SK-N-SH (cell line): ENCODE results near the gene STAT6. TPM values are rescaled to one million over a fixed set of nuclear protein-coding genes. Genes with fewer than 3 reads are reported as not detected.

ENCODE experiments used
- CTCF ChIA-PET: fragments of 300-600, 350-600 bp; formaldehyde crosslinking; extraction: SDS; loops from one replicate; lab custom pipeline; 2021; lab: Yijun Ruan, JAX
- POLR2A ChIA-PET: fragments of 350-600 bp; sonication (Branson Sonifier 250); formaldehyde crosslinking; extraction: SDS; loops from one replicate; lab custom pipeline; 2020; ENCODE audit warnings: antibody characterized with exemption, inconsistent platforms; lab: Yijun Ruan, JAX
- DNase-seq: peaks from one replicate; pipeline ENCODE4 v3.0.0; 2012
- H2AFZ ChIP-seq: fragments of 200-600 bp; sonication (generic); 2 replicates; pipeline ENCODE4 v1.8.1; 2016; ENCODE audit warnings: antibody characterized with exemption, mild to moderate bottlenecking, low read depth
- H3F3A ChIP-seq: fragments of 200-600 bp; sonication (generic); replicated peaks from 2 replicates; pipeline ENCODE3; 2016; ENCODE audit warnings: antibody characterized with exemption, mild to moderate bottlenecking; ENCODE audit not compliant: insufficient read depth
- H3K27ac ChIP-seq, 2 experiments: fragments of 200-500 bp in 1 of 2; fragments of 200-600 bp in 1 of 2; sonication (Bioruptor generic) in 1 of 2; sonication (generic), shearing (Covaris generic) in 1 of 2; 2 replicates each; pipeline versions ENCODE4 v1.5.1 to v1.6.1; 2014 to 2016; ENCODE audit warnings: low read depth in 2 of 2, inconsistent platforms in 1 of 2, low read length in 1 of 2, mild to moderate bottlenecking in 1 of 2, mixed read lengths in 1 of 2
- H3K27me3 ChIP-seq: fragments of 200-600 bp; sonication (generic), shearing (Covaris generic); 2 replicates; pipeline ENCODE4 v1.6.1; 2016; ENCODE audit warnings: mixed run types; ENCODE audit not compliant: insufficient read depth
- H3K36me3 ChIP-seq, 2 experiments: fragments of 200-500 bp in 1 of 2; fragments of 200-600 bp in 1 of 2; sonication (Bioruptor generic) in 1 of 2; sonication (generic) in 1 of 2; replicated peaks in 1 of 2; 2 replicates each; pipeline versions ENCODE3 to v1.5.1; 2014 to 2016; ENCODE audit warnings: low read length in 1 of 2, mild to moderate bottlenecking in 1 of 2; ENCODE audit not compliant: insufficient read depth in 2 of 2, control insufficient read depth in 1 of 2
- H3K4me1 ChIP-seq, 2 experiments: fragments of 200-500 bp in 1 of 2; fragments of 200-600 bp in 1 of 2; sonication (Bioruptor generic) in 1 of 2; sonication (generic), shearing (Covaris generic) in 1 of 2; 2 replicates each; pipeline versions ENCODE4 v1.5.1 to v1.6.1; 2014 to 2016; ENCODE audit warnings: low read depth in 1 of 2, low read length in 1 of 2, mixed run types in 1 of 2; ENCODE audit not compliant: insufficient read depth in 2 of 2, control insufficient read depth in 1 of 2
- H3K4me2 ChIP-seq: fragments of 200-600 bp; sonication (generic), shearing (Covaris generic); 2 replicates; pipeline ENCODE4 v1.6.1; 2017; ENCODE audit warnings: mixed run types
- H3K4me3 ChIP-seq, 2 experiments: fragments of 200-500 bp in 1 of 2; fragments of 200-600 bp in 1 of 2; sonication (Bioruptor generic) in 1 of 2; sonication (generic), shearing (Covaris generic) in 1 of 2; 2 replicates each; pipeline versions ENCODE4 v1.5.1 to v1.8.1; 2014 to 2016; ENCODE audit warnings: low read depth in 2 of 2, inconsistent platforms in 1 of 2, low read length in 1 of 2, mild to moderate bottlenecking in 1 of 2, mixed read lengths in 1 of 2, moderate library complexity in 1 of 2
- H3K79me2 ChIP-seq: fragments of 200-600 bp; sonication (generic); 2 replicates; pipeline ENCODE4 v1.8.1; 2017; ENCODE audit warnings: mild to moderate bottlenecking; ENCODE audit not compliant: insufficient read depth
- H3K9ac ChIP-seq: fragments of 200-600 bp; sonication (generic); 2 replicates; pipeline ENCODE4 v1.6.1; 2017; ENCODE audit warnings: mixed run types
- H3K9me2 ChIP-seq: fragments of 200-600 bp; sonication (generic); 2 replicates; pipeline ENCODE4 v1.6.1; 2017; ENCODE audit warnings: mixed run types
- H3K9me3 ChIP-seq: fragments of 200-600 bp; sonication (generic); 2 replicates; pipeline ENCODE4 v1.6.1; 2017; ENCODE audit warnings: mixed run types, mild to moderate bottlenecking, moderate library complexity
- H4K20me1 ChIP-seq: fragments of 200-600 bp; sonication (generic); 2 replicates; pipeline ENCODE4 v1.6.1; 2017; ENCODE audit warnings: mild to moderate bottlenecking, mixed run types; ENCODE audit not compliant: insufficient read depth
- CHD2 ChIP-seq: fragments of 150-350 bp; IDR thresholded peaks from 2 replicates; pipeline ENCODE4 v1.6.1; 2018; ENCODE audit warnings: low read length; ENCODE audit not compliant: partially characterized antibody
- EP300 ChIP-seq, 2 experiments: IDR thresholded peaks; 2 replicates each; pipeline versions ENCODE4 v1.4.0 to v1.6.1; 2012; ENCODE audit warnings: borderline replicate concordance in 1 of 2, low read depth in 1 of 2, low read length in 1 of 2
- FOXM1 ChIP-seq: IDR thresholded peaks from 2 replicates; pipeline ENCODE4 v1.4.0; 2012; ENCODE audit warnings: low read depth, mild to moderate bottlenecking
- MXI1 ChIP-seq: IDR thresholded peaks from 2 replicates; pipeline ENCODE4 v1.6.1; 2012; ENCODE audit warnings: mild to moderate bottlenecking, low read depth, low read length, improper control_type of control experiment
- NFIC ChIP-seq: IDR thresholded peaks from 2 replicates; pipeline ENCODE4 v1.4.0; 2012; ENCODE audit warnings: borderline replicate concordance
- RAD21 ChIP-seq: IDR thresholded peaks from 2 replicates; pipeline ENCODE4 v1.6.1; 2012; ENCODE audit warnings: mild to moderate bottlenecking, low read length
- RCOR1 ChIP-seq: fragments of 150-350 bp; IDR thresholded peaks from 2 replicates; pipeline ENCODE4 v1.6.1; 2017; ENCODE audit warnings: antibody characterized with exemption, low read length
- RFX5 ChIP-seq: IDR thresholded peaks from 2 replicates; pipeline ENCODE4 v1.6.1; 2012; ENCODE audit warnings: mild to moderate bottlenecking, improper control_type of control experiment, low read length
- SIN3A ChIP-seq: IDR thresholded peaks from 2 replicates; pipeline ENCODE4 v1.6.1; 2012; ENCODE audit warnings: low read depth, mild to moderate bottlenecking, low read length, moderate library complexity, borderline replicate concordance
- WGBS: methylation state at CpG from one replicate; pipeline ENCODE4 v1.1.6; 2017; ENCODE audit warnings: low lambda C conversion rate; 5-methylcytosine and 5-hydroxymethylcytosine counted together
- polyA plus RNA-seq, 3 experiments: library from polyadenylated mRNA; depleted of rRNA; stranded (reverse); fragments of >200 nt; gene quantifications; 2 replicates each; pipeline ENCODE4 v1.2.3, GENCODE V29; 2012
- TF ChIP-seq, protein P1 (sequence below): IDR thresholded peaks from 2 replicates; pipeline ENCODE4 v1.4.0; 2012; ENCODE audit warnings: low read depth, borderline replicate concordance
- TF ChIP-seq, protein P2 (sequence below): fragments of 150-350 bp; IDR thresholded peaks from 2 replicates; pipeline ENCODE4 v1.6.1; 2017; ENCODE audit warnings: antibody characterized with exemption, low read length, low read depth, borderline replicate concordance
- TF ChIP-seq, protein P3 (sequence below): IDR thresholded peaks from 2 replicates; pipeline ENCODE4 v1.4.0; 2012; ENCODE audit warnings: low read depth, borderline replicate concordance

Gene STAT6
- polyA plus RNA-seq, 1 of the 3 experiments (the other 2 are of a cell fraction) = 0.15 TPM

DNA sequence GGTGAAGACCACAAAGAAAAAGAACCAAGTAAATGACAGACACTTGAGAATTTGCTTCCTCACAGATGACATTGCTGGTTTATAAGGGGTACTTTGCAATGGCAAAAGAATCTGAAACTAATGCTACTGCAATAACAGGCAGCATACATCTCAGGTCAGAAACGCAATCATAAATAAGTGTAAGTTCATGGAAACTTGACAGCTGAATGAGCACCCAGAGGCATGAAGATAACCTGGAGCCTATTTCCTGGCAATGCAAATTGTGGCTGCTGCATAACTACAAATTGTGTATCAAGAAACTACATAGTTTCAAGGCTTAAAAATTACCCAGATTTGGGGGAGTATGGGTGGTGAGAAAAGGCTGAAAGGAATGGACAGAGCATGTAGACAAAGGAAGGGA lies 52.7 kb downstream of the STAT6 start (continued):
- TF ChIP-seq, protein P1, sequence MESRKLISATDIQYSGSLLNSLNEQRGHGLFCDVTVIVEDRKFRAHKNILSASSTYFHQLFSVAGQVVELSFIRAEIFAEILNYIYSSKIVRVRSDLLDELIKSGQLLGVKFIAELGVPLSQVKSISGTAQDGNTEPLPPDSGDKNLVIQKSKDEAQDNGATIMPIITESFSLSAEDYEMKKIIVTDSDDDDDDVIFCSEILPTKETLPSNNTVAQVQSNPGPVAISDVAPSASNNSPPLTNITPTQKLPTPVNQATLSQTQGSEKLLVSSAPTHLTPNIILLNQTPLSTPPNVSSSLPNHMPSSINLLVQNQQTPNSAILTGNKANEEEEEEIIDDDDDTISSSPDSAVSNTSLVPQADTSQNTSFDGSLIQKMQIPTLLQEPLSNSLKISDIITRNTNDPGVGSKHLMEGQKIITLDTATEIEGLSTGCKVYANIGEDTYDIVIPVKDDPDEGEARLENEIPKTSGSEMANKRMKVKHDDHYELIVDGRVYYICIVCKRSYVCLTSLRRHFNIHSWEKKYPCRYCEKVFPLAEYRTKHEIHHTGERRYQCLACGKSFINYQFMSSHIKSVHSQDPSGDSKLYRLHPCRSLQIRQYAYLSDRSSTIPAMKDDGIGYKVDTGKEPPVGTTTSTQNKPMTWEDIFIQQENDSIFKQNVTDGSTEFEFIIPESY = no peak
- TF ChIP-seq, protein P2, sequence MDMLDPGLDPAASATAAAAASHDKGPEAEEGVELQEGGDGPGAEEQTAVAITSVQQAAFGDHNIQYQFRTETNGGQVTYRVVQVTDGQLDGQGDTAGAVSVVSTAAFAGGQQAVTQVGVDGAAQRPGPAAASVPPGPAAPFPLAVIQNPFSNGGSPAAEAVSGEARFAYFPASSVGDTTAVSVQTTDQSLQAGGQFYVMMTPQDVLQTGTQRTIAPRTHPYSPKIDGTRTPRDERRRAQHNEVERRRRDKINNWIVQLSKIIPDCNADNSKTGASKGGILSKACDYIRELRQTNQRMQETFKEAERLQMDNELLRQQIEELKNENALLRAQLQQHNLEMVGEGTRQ = no peak
- TF ChIP-seq FOXM1 = no peak
- no peak for TF ChIP-seq RCOR1
- no peak for TF ChIP-seq NFIC
- TF ChIP-seq, protein P3, sequence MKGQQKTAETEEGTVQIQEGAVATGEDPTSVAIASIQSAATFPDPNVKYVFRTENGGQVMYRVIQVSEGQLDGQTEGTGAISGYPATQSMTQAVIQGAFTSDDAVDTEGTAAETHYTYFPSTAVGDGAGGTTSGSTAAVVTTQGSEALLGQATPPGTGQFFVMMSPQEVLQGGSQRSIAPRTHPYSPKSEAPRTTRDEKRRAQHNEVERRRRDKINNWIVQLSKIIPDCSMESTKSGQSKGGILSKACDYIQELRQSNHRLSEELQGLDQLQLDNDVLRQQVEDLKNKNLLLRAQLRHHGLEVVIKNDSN = no peak

DNA sequence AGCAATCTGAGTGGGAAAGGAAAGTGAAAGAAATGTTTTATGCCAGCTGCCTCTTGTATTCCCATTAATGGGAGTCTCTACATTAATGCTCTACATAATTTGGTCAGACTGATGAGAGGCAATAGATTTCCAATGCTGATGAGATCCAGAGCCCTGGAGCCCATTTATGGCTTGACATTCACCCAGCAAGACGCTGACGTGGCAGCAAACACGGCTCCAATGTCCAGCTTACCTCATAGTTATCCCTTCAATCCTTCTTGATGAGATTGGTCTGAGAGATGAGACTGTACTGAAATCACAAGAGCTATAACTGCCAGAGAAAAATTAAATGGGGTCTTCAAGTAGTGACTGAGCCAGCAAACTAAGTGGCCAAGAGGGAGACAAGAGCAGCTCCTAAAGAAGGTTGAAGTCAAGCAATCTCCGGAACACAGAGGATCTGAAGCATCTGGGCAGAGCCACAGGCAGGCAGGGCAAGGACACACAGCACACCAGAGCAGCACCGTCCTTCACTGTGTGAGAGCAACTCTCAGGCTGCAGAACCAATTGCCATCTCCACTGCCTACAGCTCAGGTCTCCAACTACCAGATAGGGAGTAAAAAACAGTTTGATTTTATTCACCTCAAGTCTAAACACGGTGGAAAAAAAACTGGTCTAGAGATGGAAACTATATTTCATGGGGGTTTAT lies 54.0 kb downstream of the STAT6 start:
- DNase-seq = no peak
- no peaks in the 10 kb centered on the region for H3K9me3 ChIP-seq
- no peak overlapping the region for H3K9ac ChIP-seq
- no peak overlapping the region; a peak in 1 of 4 replicates for H3K27ac ChIP-seq
- ChIA-PET POLR2A (no interaction called here), CTCF (interaction anchor here (0.9 to 8.9 kb wide), 9 partner anchors 8 to 118 kb away, joined by 3 to 257 read pairs (median 5); partner anchors contain the start of genes STAT6 and ZBTB39)
- no peak overlapping the region for H2AFZ ChIP-seq
- no peak overlapping the region for H3K4me3 ChIP-seq
- H3K9me2 ChIP-seq = no peaks in the 10 kb centered on the region
- peaks cover 22 to 44% of the 10 kb centered on the region in 2 experiments for H3K36me3 ChIP-seq
- H3F3A ChIP-seq = no peaks in the 10 kb centered on the region
- H3K27me3 ChIP-seq = no peaks in the 10 kb centered on the region
- no peaks in the 10 kb centered on the region; a peak in 1 of 4 replicates for H3K4me1 ChIP-seq
- no peak overlapping the region for H3K4me2 ChIP-seq
- no peaks in the 10 kb centered on the region for H3K79me2 ChIP-seq
- no peaks in the 10 kb centered on the region for H4K20me1 ChIP-seq
- TF ChIP-seq CHD2 (no peak), SIN3A (no peak), NFIC (no peak), RFX5 (no peak), FOXM1 (no peak), EP300 (IDR thresholded peaks at IDR 0.05; ENCODE audit: borderline replicate concordance in 1 of 2, low read depth in 1 of 2, low read length in 1 of 2) (no peak), RAD21 (no peak), MXI1 (no peak)
- TF ChIP-seq, protein P3 = no peak
- TF ChIP-seq, protein P1 = no peak
- 87% methylated on average over 6 of the region's 6 CpGs for WGBS
